Hematopoietic multipotent progenitor cell treated with erythropoietin and hydrocortisone succinate and interleukin-3 and kit ligand, for 6 days (in vitro differentiated cells): Measurements from ENCODE around the gene E2F4.
A peak's percentile ranks its signal among the peaks of the same experiment; 100 is the strongest.

ENCODE experiments used
- DNase-seq: peaks from one replicate; pipeline ENCODE4 v3.0.0-alpha.2; 2015

Gene E2F4

DNA sequence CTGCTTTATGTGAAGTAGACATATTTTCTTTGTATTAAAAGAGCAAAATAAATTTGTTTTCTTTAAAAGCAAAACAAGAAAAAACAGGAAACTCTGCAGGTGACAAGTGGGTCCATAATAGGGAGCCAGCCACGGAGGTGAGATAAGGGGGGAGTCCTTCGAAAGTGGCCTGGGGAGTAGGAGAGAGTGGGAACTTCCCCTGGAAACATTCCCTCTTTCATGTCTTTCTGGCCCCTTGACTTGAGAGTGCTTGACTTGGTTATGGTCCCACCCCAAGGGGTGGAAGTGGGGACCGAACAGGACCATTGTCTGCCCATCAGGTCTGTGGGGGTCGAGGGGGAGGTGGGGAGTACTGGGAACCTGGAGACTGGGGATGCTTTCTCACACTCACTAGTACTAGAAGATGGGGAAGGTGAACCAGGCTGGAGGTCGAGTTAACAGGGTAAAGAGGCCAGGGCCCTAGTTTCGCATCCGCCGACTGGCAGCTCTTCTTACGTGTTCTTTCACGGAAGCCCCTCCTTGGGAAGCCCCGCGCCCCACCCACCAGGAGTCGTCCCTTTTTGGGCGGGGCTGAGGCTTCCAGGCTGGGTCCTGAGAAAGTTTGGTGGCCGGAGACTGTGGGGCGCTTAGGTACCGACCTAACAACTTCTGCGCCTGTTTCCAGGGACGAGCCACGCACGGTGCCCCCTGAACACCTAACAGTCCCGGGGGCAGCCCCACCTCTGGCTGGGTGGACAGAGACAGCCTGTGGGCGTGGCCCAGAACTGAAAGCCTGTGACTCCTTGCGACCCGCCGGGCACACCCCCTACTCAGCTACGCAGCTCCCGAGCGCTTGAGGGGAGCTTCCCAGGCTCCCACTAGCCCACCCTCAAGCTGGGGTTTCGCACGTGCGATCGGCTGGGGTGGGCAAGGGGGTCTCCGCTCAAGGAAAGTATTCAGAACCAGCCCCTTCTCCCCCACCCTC lies 33.0 kb upstream of the E2F4 start:
- peak; percentile 68 for DNase-seq

GRCh38 chr16:67161595-67162058 lies 30.3 kb upstream of the E2F4 start:
- no peak for DNase-seq

GRCh38 chr16:67162506-67163163 lies 29.3 kb upstream of the E2F4 start:
- peak; percentile 61 for DNase-seq

- DNase-seq: peak; percentile 62
Measured at GRCh38 chr16:67163164-67163998, 28.6 kb upstream of the E2F4 start.

DNA sequence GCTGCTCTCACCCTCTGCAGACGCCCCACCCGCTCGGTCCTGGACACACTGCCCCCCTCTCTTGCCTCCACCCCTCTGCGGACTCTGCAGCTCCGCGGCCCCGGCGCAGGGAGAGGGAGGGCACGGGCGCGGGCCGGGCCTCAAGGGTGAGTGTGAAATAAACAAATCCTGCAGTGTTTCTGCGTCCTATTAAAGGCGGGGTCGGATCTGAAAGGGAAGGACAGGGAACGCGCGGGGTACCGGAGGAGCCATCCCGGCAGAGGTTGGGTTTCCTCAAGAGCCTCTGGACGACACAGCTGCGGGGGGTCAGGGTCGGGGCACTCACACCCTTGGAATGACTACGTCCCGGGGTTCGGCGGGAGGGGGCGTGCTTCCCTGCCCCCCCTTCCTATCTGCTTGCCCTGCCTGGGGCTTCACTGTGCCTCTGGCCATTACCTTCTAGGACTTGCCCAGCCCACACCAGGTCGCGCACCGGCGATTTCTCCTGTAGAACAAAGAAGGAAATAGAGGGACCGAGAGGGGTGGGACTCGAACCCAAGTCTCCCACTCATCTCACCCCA lies 27.9 kb upstream of the E2F4 start:
- DNase-seq: no peak

- DNase-seq: peak; percentile 44
Measured at GRCh38 chr16:67164599-67165061, 27.3 kb upstream of the E2F4 start, which contains the start of gene HSF4. TSS of gene HSF4 (plus strand) at chr16:67164745. CDS start at chr16:67164812, 67 bp downstream.

GRCh38 chr16:67165121-67166078 lies 26.6 kb upstream of the E2F4 start:
- peak; percentile 41 for DNase-seq

- DNase-seq: no peak
Measured at GRCh38 chr16:67166110-67166547, 25.8 kb upstream of the E2F4 start.

DNA sequence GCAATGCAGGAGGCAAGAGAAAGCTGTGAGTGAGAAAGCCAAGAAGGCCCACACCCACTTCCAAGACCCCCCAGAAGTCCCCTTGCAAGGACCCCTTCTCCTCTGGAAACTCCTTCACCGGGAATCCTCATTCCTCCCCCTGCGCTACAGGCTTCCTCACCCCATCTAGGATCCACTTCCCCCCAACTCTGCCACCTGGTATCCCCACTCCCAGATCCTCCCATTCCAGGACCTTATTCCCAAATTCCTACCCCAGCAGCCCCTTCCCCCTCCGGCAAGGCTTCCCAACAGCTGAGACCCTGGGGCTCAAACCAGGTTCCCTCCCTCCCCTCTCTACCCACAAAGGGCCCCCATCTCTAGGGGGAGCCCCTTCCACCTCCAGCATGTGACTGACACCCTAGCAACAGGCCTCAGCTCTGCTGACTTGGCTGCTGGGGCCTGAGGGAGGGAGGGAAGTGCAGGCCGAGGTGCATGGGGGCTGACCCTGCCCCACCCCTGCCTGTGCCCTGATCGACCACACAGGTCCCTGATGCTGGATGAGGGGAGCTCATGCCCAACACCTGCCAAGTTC lies 25.3 kb upstream of the E2F4 start:
- no peak for DNase-seq

DNA sequence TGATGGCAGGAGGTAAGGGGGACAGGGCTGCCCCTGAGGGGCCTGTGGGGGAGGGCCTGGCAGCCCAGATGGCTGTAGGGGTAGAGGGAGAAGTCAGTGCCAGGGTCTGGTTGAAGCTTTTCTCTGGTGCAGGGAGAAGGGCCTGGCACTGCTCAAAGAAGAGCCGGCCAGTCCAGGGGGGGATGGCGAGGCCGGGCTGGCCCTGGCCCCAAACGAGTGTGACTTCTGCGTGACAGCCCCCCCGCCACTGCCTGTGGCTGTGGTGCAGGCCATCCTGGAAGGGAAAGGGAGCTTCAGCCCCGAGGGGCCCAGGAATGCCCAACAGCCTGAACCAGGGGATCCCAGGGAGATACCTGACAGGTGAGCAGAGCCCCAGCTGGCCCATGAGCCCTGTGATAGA lies 24.4 kb upstream of the E2F4 start:
- no peak for DNase-seq

GRCh38 chr16:67169011-67169451 lies 22.9 kb upstream of the E2F4 start:
- no peak for DNase-seq

DNA sequence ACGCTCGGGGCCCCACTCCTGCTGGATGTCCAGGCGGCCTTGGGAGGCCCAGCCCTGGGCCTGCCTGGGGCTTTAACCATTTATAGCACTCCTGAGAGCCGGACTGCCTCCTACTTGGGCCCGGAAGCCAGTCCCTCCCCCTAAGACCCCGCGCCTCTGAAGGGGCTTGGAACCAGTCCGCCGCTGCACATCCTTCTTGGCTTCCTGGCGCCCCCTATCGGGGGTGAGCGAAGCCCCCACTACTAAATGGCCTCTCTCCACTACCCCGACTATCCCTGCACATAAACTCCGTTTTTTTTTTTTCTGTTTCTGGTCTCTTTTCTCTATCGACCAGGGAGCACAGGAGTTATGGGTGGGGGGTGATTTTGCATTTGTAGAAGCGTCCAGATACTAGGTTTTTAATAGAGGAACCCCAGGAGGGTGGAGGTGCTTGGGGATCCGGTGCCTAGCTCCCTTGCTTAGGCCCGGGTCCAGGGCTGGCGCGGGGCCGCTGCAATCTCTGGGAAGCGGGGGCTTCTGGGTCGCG lies 22.2 kb upstream of the E2F4 start:
- DNase-seq: peak; percentile 60

GRCh38 chr16:67170168-67170948 lies 21.6 kb upstream of the E2F4 start, which contains the start of gene NOL3:
TSS of gene NOL3 (plus strand) at chr16:67170538.
- peak; percentile 66 for DNase-seq

GRCh38 chr16:67170949-67171649 lies 20.9 kb upstream of the E2F4 start:
- peak; percentile 37 for DNase-seq

GRCh38 chr16:67173323-67173722 lies 18.6 kb upstream of the E2F4 start:
- no peak for DNase-seq

- peak; percentile 92 for DNase-seq
Measured at GRCh38 chr16:67173808-67174705, 17.9 kb upstream of the E2F4 start.

DNA sequence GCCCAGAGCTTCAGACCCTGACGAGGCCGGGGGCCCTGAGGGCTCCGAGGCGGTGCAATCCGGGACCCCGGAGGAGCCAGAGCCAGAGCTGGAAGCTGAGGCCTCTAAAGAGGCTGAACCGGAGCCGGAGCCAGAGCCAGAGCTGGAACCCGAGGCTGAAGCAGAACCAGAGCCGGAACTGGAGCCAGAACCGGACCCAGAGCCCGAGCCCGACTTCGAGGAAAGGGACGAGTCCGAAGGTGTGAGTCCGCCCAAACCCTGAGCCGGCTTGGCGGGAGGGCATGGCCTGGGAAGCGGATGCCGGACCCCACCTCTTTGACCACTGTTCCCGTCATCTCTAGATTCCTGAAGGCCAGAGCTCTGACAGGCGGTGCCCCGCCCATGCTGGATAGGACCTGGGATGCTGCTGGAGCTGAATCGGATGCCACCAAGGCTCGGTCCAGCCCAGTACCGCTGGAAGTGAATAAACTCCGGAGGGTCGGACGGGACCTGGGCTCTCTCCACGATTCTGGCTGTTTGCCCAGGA lies 17.2 kb upstream of the E2F4 start:
- DNase-seq: no peak

DNA sequence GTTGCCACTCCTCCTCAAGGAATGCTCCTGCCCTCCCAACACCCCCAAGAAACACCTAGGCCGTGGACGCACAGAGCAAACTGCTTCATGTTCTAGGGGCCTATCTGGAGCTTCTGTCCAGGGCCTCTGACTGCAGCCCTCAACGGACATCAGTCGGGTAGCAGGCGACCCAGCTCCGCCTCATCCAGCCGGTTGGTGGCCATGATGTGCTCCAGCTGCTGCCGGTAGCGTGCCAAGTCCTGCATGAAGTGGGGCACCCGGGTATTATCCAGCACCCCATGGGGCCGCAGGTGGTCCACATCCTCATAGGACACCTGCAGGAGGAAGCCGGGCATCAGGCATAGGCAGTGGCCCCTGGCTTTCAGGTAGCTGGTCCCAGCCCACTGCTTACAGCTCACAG lies 15.3 kb upstream of the E2F4 start:
- DNase-seq: no peak
